Endothelial cell of umbilical vein (primary cell): Measurements from ENCODE around the gene CD226.

ENCODE experiments used
- POLR2A ChIP-seq: IDR thresholded peaks from 2 replicates; pipeline ENCODE4 v1.6.1; 2012; ENCODE audit warnings: low read depth, mild to moderate bottlenecking, control low read depth, low read length
- POLR2AphosphoS5 ChIP-seq: IDR thresholded peaks from 2 replicates; pipeline ENCODE4 v1.6.1; 2012; ENCODE audit warnings: low read depth, mild to moderate bottlenecking, control low read depth, low read length, moderate library complexity; ENCODE audit not compliant: insufficient read depth
- TF ChIP-seq, protein P1 (sequence below), 2 donors: IDR thresholded peaks; 1 replicate in 1 of 2; 2 replicates in 1 of 2; pipeline ENCODE4 v1.5.1; 2011; ENCODE audit warnings: low read length in 2 of 2, mild to moderate bottlenecking in 2 of 2, moderate library complexity in 2 of 2, control low read depth in 1 of 2, inconsistent platforms in 1 of 2, low read depth in 1 of 2; ENCODE audit not compliant: insufficient read depth in 1 of 2; ENCODE audit errors: extremely low read depth in 1 of 2

- TF ChIP-seq, protein P1, sequence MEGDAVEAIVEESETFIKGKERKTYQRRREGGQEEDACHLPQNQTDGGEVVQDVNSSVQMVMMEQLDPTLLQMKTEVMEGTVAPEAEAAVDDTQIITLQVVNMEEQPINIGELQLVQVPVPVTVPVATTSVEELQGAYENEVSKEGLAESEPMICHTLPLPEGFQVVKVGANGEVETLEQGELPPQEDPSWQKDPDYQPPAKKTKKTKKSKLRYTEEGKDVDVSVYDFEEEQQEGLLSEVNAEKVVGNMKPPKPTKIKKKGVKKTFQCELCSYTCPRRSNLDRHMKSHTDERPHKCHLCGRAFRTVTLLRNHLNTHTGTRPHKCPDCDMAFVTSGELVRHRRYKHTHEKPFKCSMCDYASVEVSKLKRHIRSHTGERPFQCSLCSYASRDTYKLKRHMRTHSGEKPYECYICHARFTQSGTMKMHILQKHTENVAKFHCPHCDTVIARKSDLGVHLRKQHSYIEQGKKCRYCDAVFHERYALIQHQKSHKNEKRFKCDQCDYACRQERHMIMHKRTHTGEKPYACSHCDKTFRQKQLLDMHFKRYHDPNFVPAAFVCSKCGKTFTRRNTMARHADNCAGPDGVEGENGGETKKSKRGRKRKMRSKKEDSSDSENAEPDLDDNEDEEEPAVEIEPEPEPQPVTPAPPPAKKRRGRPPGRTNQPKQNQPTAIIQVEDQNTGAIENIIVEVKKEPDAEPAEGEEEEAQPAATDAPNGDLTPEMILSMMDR (IDR thresholded peaks at IDR 0.05; ENCODE audit: extremely low read depth in 1 of 2, insufficient read depth in 1 of 2, low read depth in 1 of 2, low read length in 2 of 2) = no peak
- no peak for TF ChIP-seq POLR2A
- no peak for TF ChIP-seq POLR2AphosphoS5
Measured at GRCh38 chr18:69929041-69929774, 18.5 kb downstream of the CD226 start.
